D341Med (cell line): ENCODE data around the gene TNFRSF18.
"Not testable (repeated sequence)": the region's sequence is repeated elsewhere in the genome, so short reads cannot be mapped to it uniquely, and the experiment has no call there.

Experiments used
- DNase-seq: peaks from one replicate; pipeline ENCODE4 v3.0.0; 2012; ENCODE audit warnings: low spot score

TNFRSF18 gene, protein sequence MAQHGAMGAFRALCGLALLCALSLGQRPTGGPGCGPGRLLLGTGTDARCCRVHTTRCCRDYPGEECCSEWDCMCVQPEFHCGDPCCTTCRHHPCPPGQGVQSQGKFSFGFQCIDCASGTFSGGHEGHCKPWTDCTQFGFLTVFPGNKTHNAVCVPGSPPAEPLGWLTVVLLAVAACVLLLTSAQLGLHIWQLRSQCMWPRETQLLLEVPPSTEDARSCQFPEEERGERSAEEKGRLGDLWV

DNA sequence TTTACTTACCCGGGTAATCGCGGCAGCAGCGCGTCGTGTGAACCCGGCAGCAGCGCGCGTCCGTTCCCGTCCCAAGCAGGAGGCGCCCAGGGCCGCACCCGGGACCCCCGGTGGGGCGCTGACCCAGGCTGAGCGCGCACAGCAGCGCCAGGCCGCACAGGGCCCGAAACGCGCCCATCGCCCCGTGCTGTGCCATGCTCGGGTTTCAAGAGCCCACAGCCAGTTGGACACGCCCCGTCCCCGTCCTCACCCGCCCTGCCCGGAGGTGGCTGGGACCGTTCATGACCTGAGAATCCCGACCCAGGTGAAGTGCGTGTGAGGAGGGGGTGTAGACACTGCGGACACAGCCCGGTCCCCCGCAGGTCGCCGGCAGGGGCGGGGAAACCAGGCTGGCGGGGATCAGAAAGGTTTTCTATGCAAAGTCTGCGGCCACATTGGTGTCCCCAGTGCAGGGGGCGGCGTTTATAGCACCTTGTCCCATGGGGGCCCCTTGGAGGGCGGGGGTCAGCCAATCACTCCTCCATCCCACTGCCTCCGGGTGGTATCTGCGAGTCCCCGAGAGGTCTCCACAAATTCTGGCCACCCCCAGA is at the start of gene TNFRSF18:
Gene TNFRSF18 (minus strand): TSS at position 217 of the 590 bp plus-strand sequence. CDS start 21 bp downstream, at position 196.
- peak; percentile 51 for DNase-seq

DNA sequence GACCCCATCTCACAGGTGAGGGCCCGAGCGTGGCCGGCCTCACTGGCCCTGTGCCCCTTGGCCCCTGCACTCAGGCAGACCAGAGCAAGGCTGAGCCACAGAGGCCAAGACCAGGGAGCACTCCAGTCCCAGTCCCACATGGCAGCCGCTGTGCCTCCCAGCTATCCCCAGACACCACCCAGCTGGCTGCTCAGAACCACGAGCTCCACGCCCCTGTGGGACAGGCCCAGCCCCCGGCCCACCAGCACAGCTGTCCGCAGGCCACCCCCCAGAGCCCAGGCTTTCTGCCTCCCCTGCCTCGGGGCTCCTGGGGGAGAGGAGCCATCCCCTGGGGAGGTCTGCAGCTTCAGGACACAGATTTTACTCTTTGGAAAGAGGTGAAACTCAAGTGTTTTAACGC is 49.2 kb upstream of the TNFRSF18 start:
- no peak for DNase-seq

GRCh38 chr1:1255078-1255477 is 48.7 kb upstream of the TNFRSF18 start:
- DNase-seq: no peak

GRCh38 chr1:1254667-1254998 is 48.2 kb upstream of the TNFRSF18 start:
- no peak for DNase-seq

- no peak for DNase-seq
These were observed 47.7 kb upstream of the TNFRSF18 start for GRCh38 chr1:1253972-1254666.

DNA sequence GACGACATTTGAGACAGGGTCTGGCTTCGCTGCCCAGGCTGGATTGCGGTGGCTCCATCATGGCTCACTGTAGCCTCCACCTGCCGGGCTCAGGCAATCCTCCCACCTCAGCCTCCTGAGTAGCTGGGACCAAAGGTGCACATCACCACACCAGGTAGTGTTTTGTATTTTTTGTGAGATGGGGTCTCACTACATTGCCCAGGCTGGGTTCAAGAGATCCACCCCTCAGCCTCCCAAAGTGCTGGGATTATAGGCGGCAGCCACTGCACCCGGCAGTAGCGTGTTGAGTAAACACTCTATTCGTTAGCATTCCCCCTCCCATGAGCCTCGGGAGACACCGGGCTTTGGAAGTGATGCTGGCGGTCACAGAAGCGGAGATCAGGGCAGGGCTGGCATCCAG is 46.9 kb upstream of the TNFRSF18 start:
- DNase-seq: no peak

DNA sequence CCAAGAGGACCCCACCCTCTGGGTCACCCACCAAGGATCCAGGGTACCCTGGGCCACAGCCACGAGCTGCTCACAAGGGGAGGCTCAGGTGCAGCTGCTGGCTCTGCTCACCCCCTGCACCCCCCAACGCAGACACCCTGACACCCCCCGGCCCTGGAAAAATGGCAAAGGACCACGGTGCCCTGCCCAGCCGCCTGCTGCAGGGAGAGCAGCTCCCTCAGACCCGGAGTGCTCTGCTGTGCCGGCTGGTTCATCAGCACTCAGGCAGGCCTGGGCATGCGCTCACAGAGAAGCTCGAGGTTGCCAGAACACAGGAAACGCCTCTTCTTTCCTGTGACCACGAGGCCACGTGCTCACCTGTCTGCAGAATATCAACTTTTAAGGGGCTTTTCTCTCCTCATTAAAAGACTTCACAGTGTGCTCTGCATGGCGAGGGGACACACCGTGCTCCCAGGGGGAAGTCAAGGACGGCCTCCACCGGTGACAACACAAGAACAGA is 44.4 kb upstream of the TNFRSF18 start:
- no peak for DNase-seq

DNA sequence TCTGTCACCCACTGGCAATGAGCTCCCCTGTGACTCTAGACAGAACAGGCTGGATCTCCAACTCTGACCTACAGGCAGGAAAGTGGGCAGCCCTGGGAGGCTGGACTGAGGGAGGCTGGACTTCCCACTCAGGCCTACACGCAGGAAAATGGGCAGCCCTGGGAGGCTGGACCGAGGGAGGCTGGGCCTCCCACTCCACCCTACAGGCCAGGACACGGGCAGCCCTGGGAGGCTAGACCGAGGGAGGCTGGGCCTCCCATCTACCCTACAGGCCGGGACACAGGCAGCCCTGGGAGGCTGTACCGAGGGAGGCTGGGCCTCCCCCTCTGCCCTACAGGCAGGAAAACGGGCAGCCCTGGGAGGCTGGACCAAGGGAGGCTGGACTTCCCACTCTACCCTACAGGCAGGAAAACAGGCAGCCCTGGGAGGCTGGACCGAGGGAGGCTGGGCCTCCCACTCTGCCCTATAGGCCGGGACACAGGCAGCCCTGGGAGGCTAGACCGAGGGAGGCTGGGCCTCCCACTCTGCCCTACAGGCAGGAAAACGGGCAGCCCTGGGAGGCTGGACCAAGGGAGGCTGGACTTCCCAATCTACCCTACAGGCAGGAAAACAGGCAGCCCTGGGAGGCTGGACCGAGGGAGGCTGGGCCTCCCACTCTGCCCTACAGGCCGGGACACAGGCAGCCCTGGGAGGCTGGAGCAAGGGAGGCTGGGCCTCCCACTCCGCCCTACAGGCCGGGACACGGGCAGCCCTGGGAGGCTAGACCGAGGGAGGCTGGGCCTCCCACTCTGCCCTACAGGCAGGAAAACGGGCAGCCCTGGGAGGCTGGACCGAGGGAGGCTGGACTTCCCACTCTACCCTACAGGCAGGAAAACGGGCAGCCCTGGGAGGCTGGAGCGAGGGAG is 41.9 kb upstream of the TNFRSF18 start:
- not testable (repeated sequence) for DNase-seq

DNA sequence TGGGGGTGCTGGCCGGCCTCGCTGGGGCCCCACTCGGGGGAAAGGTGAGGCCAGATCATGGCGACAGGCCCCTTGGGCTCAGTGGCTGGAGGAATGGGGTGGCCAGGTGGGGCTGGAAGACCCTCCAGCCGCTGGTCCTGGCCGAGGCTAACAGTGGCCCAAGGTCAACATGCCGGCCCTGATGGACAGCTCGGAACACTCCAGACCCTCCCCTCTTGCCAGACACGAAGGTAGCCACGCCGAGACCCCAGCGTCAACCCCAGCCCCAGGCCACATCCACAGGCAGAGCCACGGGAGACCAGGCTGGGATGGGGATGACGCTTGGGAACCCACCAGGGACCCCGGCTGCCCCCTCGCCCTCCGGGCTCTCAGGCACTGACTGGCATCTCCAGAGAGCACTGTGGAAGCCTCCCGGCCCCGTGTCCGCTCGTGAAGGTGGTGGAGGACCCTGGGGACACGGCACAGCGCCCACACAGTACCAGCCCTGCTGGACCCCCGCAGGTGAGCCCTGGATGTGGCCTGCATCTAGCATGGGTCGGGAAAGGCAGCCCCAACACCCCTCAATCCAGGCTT is 41.0 kb upstream of the TNFRSF18 start:
- no peak for DNase-seq

DNA sequence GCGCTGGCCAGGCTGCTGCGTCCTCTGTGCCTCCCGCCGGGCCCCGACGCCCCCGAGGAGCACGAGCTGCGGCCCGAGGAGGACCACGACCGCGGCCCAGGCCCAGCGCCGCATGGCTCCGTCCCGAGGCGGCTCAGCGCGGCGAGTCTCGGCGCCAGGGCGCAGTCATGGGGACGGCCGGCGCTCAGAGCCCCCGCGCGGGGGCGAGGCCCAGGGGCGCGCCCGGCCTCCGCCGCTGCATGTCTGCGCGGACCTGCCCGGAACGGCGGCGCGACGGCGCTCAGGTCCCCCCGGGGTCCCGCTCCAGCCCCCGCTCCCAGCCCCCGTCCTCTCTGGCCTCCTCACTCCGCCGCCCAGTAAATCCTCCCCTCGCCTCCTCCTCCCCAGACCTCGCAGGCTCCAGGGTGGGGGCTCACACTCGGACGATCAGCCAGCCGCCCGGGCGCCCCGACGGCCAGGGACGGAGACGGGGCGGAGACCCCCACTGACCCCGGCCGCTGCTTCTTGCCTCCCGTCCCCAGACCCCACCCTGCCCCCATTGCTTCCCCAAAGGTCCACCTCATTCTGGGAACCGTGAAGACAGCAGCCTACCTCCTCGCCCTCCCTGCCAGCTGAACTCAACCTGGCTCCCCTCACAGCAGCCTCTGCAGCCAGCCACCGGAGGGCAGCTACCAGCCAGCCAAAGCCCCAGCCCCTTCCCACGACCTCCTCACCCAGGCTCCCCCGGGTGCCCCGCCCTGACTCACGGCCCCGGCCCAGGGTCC is 40.4 kb upstream of the TNFRSF18 start, which contains the start of gene C1QTNF12:
Gene C1QTNF12 (minus strand): TSS at position 146 of the 764 bp plus-strand sequence. CDS start 32 bp downstream, at position 114.
- DNase-seq: no peak

GRCh38 chr1:1245817-1246576 is 39.6 kb upstream of the TNFRSF18 start:
- DNase-seq: no peak

DNA sequence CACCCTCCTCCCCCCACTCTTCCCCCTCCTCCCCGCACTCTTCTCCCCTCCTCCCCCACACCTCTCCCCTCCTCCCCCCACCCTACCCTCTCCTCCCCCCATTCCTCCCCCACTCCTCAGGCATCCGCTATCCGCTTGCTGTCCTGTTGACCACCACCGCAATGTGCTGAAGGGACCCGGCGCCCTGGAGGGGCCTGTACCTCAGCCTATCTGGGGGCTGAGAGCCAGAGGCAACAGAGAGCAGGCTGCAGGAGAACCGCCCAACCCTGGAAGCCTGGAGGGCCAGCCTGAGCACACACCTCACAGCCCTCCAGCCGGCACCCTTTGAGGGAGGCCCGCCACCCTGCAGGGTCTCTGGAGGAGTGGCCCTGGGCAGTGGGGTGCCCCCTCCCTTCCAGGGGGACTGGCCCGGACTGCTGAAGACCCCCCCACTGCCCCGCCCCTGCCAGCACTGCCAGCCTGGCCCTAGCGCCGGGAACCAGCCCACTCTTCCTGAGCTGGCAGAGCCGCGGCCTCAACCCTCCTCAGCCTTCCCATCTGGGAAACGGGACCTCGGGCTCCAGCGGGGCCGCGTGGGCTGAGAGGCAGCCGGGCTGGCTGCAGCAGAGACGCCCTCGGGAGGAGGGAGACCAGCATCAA is 38.9 kb upstream of the TNFRSF18 start:
- no peak for DNase-seq

DNA sequence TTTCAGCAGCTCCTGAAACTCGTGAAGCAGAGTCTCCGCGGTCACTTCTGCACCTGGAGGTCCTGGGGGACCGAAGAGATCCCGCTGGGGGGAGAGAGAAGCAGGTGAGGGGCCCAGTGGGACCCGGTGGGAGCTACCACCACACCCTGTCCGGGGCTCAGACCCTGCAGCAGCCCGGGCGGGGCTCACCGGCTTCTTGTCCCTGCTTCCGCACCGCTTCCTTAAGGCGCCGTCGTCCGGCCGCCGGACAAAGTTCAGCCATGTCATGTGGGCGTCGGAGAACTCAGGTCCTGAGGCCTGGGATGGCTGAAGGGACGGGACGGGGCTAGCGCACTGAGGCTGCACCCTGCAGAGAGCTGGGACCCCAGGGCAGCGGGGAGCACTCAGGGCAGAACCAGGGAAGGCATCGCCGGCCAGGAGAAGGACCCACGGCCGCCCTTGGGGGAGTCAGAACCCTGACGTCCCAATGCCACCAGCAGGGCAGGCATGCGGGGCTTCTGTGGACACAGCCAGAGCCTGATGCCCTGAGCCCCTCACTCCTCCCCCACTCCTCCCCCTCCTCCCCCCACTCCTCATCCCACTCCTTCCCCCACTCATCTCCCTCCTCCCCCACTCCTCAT is 37.9 kb upstream of the TNFRSF18 start:
- no peak for DNase-seq

DNA sequence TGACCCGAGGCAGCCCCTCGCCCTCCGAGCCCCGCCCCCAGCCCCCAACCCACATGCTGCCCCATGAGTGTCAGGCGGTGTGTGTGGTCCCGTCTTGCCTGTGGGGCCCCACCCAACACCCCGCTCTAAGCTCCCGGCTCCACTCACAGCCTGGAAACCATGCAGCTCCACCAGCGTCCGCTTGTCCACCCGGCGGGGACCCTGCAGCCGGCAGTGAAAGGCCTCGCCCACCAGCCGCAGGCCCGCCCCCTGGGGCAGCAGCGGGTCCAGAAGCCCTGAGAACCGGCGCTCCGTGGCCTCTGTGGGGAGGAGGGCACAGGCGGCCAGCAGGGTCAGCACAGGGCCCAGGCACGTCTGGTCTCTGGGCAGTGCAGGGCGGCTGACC is 37.4 kb upstream of the TNFRSF18 start:
- no peak for DNase-seq

GRCh38 chr1:1243266-1243660 is 36.9 kb upstream of the TNFRSF18 start:
- no peak for DNase-seq

- no peak for DNase-seq
These were observed 36.3 kb upstream of the TNFRSF18 start for GRCh38 chr1:1242461-1243265.

- DNase-seq: no peak
These were observed 35.3 kb upstream of the TNFRSF18 start for GRCh38 chr1:1241588-1242219.
